B cell (primary cell): ENCODE measurements around the gene ZNF692. TPM values are rescaled to one million over a fixed set of nuclear protein-coding genes. Genes with fewer than 3 reads are reported as not detected.

Source experiments
- ATAC-seq: fragments of 200-7000 bp; cut with Tn5 transposase; one replicate; pipeline ENCODE4 v1.10.0; 2021; ENCODE audit warnings: low read depth, mild to moderate bottlenecking, moderate number of reproducible peaks, moderate library complexity
- CTCF ChIA-PET: fragments of 350-600 bp; sonication (Branson Sonifier 250); formaldehyde crosslinking; loops from one replicate; lab custom pipeline; 2021; ENCODE audit warnings: antibody characterized with exemption, inconsistent platforms; lab: Charles Lee
- POLR2A ChIA-PET: fragments of 350-600 bp; sonication (Branson Sonifier 250); formaldehyde crosslinking; loops from one replicate; lab custom pipeline; 2021; ENCODE audit warnings: antibody characterized with exemption; lab: Charles Lee
- DNase-seq: peaks from one replicate; pipeline ENCODE4 v3.0.0; 2013
- H2AFZ ChIP-seq: 2 replicates; pipeline ENCODE4 v1.6.1; 2012; ENCODE audit warnings: mild to moderate bottlenecking, low read depth, low read length; ENCODE audit not compliant: insufficient read depth, poor library complexity, severe bottlenecking
- H3K27ac ChIP-seq, 2 donors: 1 replicate in 1 of 2; 2 replicates in 1 of 2; pipeline ENCODE4 v1.5.1; 2012 to 2013; ENCODE audit warnings: low read length in 2 of 2, mild to moderate bottlenecking in 2 of 2, moderate library complexity in 1 of 2
- H3K27me3 ChIP-seq, 4 experiments: fragments of 200-600 bp in 1 of 4; sonication (generic) in 1 of 4; replicated peaks in 1 of 4; 1 replicate in 2 of 4; 2 replicates in 2 of 4; pipeline versions ENCODE4 v1.6.1 to v1.7.0; 2013 to 2016; ENCODE audit warnings: low read length in 3 of 4, mild to moderate bottlenecking in 2 of 4, mixed read lengths in 1 of 4, moderate library complexity in 1 of 4; ENCODE audit not compliant: insufficient read depth in 4 of 4, control insufficient read depth in 3 of 4; ENCODE audit errors: control extremely low read depth in 1 of 4
- H3K36me3 ChIP-seq, 2 experiments: replicated peaks in 1 of 2; 1 replicate in 1 of 2; 2 replicates in 1 of 2; pipeline versions ENCODE4 v1.6.1 to v1.7.1; 2013; ENCODE audit warnings: low read length in 1 of 2; ENCODE audit not compliant: insufficient read depth in 2 of 2, control insufficient read depth in 1 of 2; ENCODE audit errors: control extremely low read depth in 1 of 2, extremely low read depth in 1 of 2
- H3K4me1 ChIP-seq, 2 donors: fragments of 200-600 bp in 1 of 2; sonication (generic) in 1 of 2; 1 replicate in 1 of 2; 2 replicates in 1 of 2; pipeline versions ENCODE4 v1.5.1 to v1.6.1; 2013 to 2017; ENCODE audit warnings: low read length in 2 of 2; ENCODE audit not compliant: control insufficient read depth in 2 of 2, insufficient read depth in 2 of 2
- H3K4me2 ChIP-seq: replicated peaks from 2 replicates; pipeline ENCODE3; 2012; ENCODE audit warnings: mild to moderate bottlenecking, low read depth, low read length; ENCODE audit not compliant: poor library complexity, severe bottlenecking
- H3K4me3 ChIP-seq, 5 experiments: fragments of 200-600 bp in 1 of 5; sonication (generic) in 1 of 5; 1 replicate in 3 of 5; 2 replicates in 2 of 5; pipeline versions ENCODE4 v1.5.1 to v1.7.0; 2011 to 2016; ENCODE audit warnings: low read length in 4 of 5, mild to moderate bottlenecking in 4 of 5, low read depth in 2 of 5, control low read depth in 1 of 5, moderate library complexity in 1 of 5; ENCODE audit not compliant: insufficient read depth in 1 of 5; ENCODE audit errors: control extremely low read depth in 1 of 5, extremely low read depth in 1 of 5
- H3K79me2 ChIP-seq: fragments of 200-600 bp; sonication (generic); one replicate; pipeline ENCODE4 v1.6.0; 2016; ENCODE audit warnings: low read length; ENCODE audit not compliant: control insufficient read depth, insufficient read depth
- H3K9ac ChIP-seq: fragments of 200-600 bp; sonication (generic); 2 replicates; pipeline ENCODE4 v1.6.1; 2017; ENCODE audit warnings: mild to moderate bottlenecking, low read length, moderate library complexity
- H3K9me3 ChIP-seq, 3 donors: one replicate each; pipeline versions ENCODE4 v1.6.1 to v1.7.1; 2013; ENCODE audit warnings: low read length in 2 of 3; ENCODE audit not compliant: control insufficient read depth in 2 of 3, insufficient read depth in 1 of 3; ENCODE audit errors: control extremely low read depth in 1 of 3
- H4K20me1 ChIP-seq: 2 replicates; pipeline ENCODE4 v1.6.0; 2012; ENCODE audit warnings: mild to moderate bottlenecking, low read length; ENCODE audit not compliant: insufficient read depth, control insufficient read depth, poor library complexity, severe bottlenecking
- H3K27ac Mint-ChIP-seq: one replicate; pipeline ENCODE4 v1.8.0; 2021; ENCODE audit warnings: mixed read lengths
- H3K27me3 Mint-ChIP-seq: one replicate; pipeline ENCODE4 v1.8.0; 2021; ENCODE audit warnings: mixed read lengths
- H3K4me1 Mint-ChIP-seq: one replicate; pipeline ENCODE4 v1.8.0; 2021; ENCODE audit warnings: mixed read lengths
- H3K4me3 Mint-ChIP-seq: one replicate; pipeline ENCODE4 v1.8.0; 2021; ENCODE audit warnings: mixed read lengths
- H3K9me3 Mint-ChIP-seq: one replicate; pipeline ENCODE4 v1.8.0; 2022; ENCODE audit warnings: mixed read lengths; ENCODE audit not compliant: insufficient read depth
- EZH2 ChIP-seq: IDR thresholded peaks from 2 replicates; pipeline ENCODE4 v1.6.1; 2012; ENCODE audit warnings: borderline replicate concordance, low read depth, mild to moderate bottlenecking, moderate library complexity, low read length; ENCODE audit not compliant: insufficient read depth, poor library complexity, severe bottlenecking
- WGBS: methylation state at CpG from one replicate; pipeline ENCODE4 v1.1.5; 2013; ENCODE audit warnings: missing lambda C conversion rate; ENCODE audit not compliant: insufficient coverage; 5-methylcytosine and 5-hydroxymethylcytosine counted together
- intact Hi-C: fragments of 100-400 bp; cut with micrococcal nuclease; formaldehyde crosslinking; loops from one replicate; pipeline ENCODE4 v1.10.0; 2022
- polyA plus RNA-seq: library from polyadenylated mRNA; depleted of rRNA; stranded (reverse); fragments of >200 nt; gene quantifications from 2 replicates; pipeline ENCODE4 v1.2.3, GENCODE V29; 2012
- total RNA-seq, 2 donors: library from RNA; stranded (reverse); fragments of 120-200 nt in 1 of 2; gene quantifications; 1 replicate in 1 of 2; 2 replicates in 1 of 2; pipeline versions ENCODE4 v1.2.3 to v1.2.4, GENCODE V29; 2013 to 2022
- TF ChIP-seq, protein P1 (sequence below): fragments of 200-600 bp; IDR thresholded peaks from one replicate; pipeline ENCODE4 v1.8.0; 2022; ENCODE audit warnings: antibody characterized with exemption, mild to moderate bottlenecking

Gene ZNF692
- total and polyA plus RNA-seq, 2 donors (not counting 1 experiment from before 2014, with no cell fraction given), result 56.9 to 157 TPM

DNA sequence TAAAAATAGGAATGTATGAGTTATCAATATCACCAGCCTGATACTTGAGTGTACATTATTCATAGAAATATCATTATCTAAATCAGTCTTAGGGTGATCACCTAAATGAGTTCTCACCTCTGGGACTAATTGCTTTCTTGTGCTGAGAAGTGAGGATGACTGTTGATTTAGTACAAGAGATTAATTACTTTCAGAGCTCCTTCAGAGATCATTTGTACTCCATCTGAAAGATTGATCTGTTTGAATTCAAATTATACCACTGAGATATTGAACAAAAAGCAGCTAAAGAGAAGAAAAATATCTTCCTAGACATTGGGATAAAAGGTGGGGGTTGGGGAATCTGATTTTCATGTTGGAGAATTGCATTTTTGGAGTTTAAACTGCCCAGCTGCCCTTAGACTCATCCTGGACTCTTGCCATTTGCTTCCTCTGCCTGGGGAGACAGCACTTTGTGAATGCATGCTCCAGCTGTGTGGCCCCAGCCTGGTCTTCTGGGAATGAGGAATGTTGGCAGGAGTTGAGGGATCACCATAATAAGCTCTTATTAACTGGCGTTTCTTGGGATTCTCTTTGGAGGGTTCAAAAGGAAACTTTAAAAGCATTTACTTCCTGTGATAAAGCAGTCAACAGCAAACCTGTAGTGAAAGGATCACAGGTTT is 27.5 kb upstream of the ZNF692 start:
- no peaks in the 10 kb centered on the region for H3K27me3 ChIP-seq
- no peaks in the 10 kb centered on the region for H3K9me3 ChIP-seq
- H3K27ac Mint-ChIP-seq, result no peak overlapping the region
- H3K36me3 ChIP-seq, result no peaks in the 10 kb centered on the region
- WGBS, result 67% methylated on average over 1 of the region's 1 CpG
- no peak overlapping the region for H3K9ac ChIP-seq
- no peaks in the 10 kb centered on the region for H3K9me3 Mint-ChIP-seq
- intact Hi-C loops, result no loop called here
- peak overlapping the region; percentile 25 for H2AFZ ChIP-seq
- H3K4me1 Mint-ChIP-seq, result peaks cover 22% of the 10 kb centered on the region
- peaks cover 11 to 15% of the 10 kb centered on the region in 2 donors for H3K4me1 ChIP-seq
- no peak overlapping the region for H3K4me3 Mint-ChIP-seq
- DNase-seq, result no peak
- CTCF ChIA-PET, result interaction anchor here (0.7 to 1.0 kb wide), 3 partner anchors 12 to 22 kb away, joined by 3 read pairs; no protein-coding TSS in a partner anchor
- TF ChIP-seq, protein P1, sequence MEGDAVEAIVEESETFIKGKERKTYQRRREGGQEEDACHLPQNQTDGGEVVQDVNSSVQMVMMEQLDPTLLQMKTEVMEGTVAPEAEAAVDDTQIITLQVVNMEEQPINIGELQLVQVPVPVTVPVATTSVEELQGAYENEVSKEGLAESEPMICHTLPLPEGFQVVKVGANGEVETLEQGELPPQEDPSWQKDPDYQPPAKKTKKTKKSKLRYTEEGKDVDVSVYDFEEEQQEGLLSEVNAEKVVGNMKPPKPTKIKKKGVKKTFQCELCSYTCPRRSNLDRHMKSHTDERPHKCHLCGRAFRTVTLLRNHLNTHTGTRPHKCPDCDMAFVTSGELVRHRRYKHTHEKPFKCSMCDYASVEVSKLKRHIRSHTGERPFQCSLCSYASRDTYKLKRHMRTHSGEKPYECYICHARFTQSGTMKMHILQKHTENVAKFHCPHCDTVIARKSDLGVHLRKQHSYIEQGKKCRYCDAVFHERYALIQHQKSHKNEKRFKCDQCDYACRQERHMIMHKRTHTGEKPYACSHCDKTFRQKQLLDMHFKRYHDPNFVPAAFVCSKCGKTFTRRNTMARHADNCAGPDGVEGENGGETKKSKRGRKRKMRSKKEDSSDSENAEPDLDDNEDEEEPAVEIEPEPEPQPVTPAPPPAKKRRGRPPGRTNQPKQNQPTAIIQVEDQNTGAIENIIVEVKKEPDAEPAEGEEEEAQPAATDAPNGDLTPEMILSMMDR, result no peak
- no peak for TF ChIP-seq EZH2
- H3K27me3 Mint-ChIP-seq, result peaks cover 10% of the 10 kb centered on the region
- no peaks in the 10 kb centered on the region for H3K79me2 ChIP-seq
- POLR2A ChIA-PET, result no interaction called here
- H3K27ac ChIP-seq, result no peak overlapping the region
- H3K4me2 ChIP-seq, result peak overlapping the region; percentile 2
- no peak for ATAC-seq
- no peaks in the 10 kb centered on the region for H4K20me1 ChIP-seq
- H3K4me3 ChIP-seq, result no peak overlapping the region

GRCh38 chr1:248885646-248886045 is 26.8 kb upstream of the ZNF692 start:
- Mint-ChIP-seq H3K9me3 (no peaks in the 10 kb centered on the region), H3K4me3 (peak overlapping the region; percentile 24), H3K27me3 (peaks cover 4% of the 10 kb centered on the region), H3K4me1 (peaks cover 22% of the 10 kb centered on the region), H3K27ac (no peak overlapping the region)
- no peaks in the 10 kb centered on the region for H4K20me1 ChIP-seq
- no CpG with 5 or more reads among the region's 1 CpG for WGBS
- H3K9ac ChIP-seq, result no peak overlapping the region
- H3K79me2 ChIP-seq, result no peaks in the 10 kb centered on the region
- CTCF ChIA-PET, result no interaction called here
- no peak for ATAC-seq
- no peak for TF ChIP-seq EZH2
- no peaks in the 10 kb centered on the region for H3K27me3 ChIP-seq
- H3K27ac ChIP-seq, result no peak overlapping the region
- no peaks in the 10 kb centered on the region for H3K36me3 ChIP-seq
- POLR2A ChIA-PET, result no interaction called here
- no peaks in the 10 kb centered on the region for H3K9me3 ChIP-seq
- intact Hi-C loops, result no loop called here
- H3K4me3 ChIP-seq, result no peak overlapping the region
- H3K4me2 ChIP-seq, result peak overlapping the region; percentile 2
- H3K4me1 ChIP-seq, result peaks cover 11 to 15% of the 10 kb centered on the region in 2 donors
- DNase-seq, result no peak
- peak overlapping the region; percentile 23 for H2AFZ ChIP-seq
